ENCODE measurements around the gene SCAMP2.

DNA sequence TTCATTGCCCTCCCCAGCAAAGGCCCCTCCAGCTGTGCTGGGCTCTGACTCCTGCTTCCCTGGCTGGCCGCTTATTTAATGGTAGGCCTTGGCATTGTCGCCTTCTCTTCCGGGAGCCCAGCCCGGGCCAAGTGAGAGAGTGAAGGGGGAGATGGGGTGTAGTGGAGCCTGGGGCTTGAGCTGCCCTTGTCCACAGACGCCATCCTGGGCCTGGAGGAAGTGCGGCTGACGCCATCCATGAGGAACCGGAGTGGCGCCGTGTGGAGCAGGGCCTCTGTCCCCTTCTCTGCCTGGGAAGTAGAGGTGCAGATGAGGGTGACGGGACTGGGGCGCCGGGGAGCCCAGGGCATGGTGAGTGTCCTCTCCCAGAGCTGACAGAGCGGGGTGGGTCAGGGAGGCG, 57.2 kb downstream of the SCAMP2 start:
- TF ChIP-seq GATA2 (IDR thresholded peaks at IDR 0.05; ENCODE audit: low read depth, low read length) (no peak), GATA3 (IDR thresholded peaks at IDR 0.05; ENCODE audit: low read depth, low read length) (no peak)
